ENCODE results near the gene PLA2G12A.
"Not testable (repeated sequence)": the region's sequence is repeated elsewhere in the genome, so short reads cannot be mapped to it uniquely, and the experiment has no call there.

Gene PLA2G12A

DNA sequence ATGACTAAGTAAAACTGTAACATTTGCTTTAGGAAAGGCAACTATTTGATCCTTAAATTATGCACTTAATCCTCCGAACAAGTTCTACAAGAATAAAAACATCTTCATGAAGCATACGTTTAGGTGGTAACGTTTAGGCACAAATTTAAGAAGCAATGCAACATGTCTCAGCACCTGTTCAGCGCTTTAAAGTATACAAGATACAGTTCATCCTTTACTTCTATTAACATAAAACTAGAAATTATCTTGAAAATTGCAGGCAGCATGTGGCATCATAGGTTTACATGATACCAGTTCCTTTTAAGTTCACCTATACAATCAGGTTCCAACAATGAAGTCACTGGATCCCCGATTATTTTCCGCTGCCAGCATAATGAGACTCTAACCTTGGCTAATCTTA is 1.5 kb downstream of the PLA2G12A start:
- DNase-seq, result no peak

DNA sequence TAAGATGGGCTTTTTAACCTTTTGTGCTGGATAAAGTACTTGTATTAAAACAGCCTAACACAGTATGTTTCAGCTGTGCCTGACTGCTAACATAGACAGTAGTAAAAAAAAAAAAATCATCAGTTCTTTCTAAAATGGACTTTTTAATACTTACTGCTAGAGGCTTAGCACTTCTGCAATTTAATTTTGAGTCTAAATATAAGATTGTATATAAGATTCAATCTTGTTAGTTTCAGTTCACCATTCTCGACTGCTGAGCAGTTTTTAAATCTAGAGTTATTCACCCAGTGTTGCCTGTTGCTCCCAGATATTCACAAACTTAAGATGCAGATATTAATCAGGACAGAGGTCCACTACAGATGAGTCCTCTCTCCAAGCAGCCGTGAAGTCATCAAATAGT is 6.8 kb downstream of the PLA2G12A start:
- no peak for DNase-seq

DNA sequence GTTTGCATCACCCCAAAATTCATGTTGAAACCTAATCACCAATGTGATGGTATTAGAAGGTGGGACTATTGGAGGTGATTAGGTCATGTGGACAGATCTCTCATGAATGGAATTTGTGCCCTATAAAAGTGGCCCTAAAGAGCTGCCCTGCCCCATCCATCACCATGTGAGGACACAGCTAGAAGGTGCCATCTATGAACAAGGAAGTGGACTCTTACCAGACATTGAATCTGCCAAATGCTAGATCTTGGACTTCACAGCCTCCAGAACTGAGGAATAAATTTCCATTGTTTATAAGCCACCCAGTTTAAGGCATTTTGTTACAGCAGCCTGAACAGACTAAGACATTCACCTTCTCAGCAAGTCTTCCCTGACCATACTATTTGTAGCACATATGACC is 7.5 kb downstream of the PLA2G12A start:
- no peak for DNase-seq

DNA sequence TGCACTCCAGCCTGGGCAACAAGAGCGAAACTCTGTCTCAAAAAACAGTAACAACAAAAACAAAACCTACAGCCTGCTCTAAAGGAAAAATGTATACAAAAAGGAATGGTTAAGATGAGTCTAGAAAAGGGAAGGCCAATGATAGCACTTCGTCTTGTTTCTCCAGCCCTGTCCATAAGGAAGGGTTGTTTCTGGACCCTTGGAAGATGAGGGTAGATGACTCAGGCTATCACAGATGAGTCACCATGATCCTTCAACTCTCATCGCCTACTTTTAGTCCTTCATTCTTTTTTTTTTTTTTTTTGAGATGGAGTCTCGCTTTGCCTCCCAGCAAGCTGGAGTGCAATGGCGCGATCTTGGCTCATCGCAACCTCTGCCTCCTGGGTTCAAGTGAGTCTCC is 8.8 kb downstream of the PLA2G12A start:
- DNase-seq, result no peak

DNA sequence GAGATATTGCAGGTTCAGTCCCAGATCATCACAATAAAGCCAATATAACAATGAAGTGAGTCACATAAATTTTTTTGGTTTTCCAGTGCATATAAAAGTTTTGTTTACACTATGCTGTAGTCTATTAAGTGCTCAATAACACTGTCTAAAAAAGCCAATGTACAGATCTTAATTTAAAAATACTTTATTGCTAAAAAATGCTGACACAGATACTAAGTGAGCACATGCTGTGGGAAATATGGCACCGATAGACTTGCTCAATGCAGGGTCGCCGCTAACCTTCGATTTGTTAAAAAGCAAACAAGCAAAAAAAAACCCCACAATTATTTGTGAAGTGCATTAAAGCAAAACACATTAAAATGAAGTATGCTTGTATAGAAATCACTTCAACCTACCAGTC is 10.3 kb downstream of the PLA2G12A start:
- no peak for DNase-seq

DNA sequence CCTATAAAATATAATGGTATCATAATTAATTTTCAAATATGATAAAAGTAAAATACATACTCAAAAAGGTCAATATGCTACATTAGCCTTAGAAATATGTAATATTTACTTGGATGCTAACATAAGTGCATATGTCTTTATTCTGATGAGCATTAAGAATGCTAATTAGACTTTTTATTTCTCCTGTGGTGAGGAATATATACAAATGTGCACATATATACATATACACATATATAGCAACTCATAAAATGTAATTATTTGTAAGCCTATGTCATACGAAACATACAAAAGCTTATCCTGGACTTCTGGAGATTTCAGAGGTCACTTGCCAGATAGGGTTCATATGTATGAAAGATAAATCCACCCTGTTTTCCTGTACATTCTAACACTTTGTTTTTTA is 11.1 kb downstream of the PLA2G12A start:
- DNase-seq, result no peak

DNA sequence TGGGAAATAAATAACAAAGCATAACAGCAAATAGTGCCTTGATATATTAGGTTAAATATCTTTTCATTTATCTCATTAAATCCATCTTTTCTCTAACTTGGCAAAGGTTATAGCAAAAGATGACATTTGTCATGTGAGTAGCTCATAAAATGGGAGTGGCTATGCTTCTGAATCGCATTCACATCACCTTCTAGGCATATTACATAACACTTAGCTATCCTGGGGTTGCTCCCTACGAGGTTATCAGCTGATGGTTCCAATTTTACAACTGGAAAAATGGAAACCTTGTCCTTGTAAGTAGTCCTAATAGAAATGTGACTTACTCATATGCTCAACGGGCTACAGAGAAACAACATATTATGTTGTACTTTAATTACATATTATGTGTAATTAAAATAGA is 16.4 kb downstream of the PLA2G12A start:
- no peak for DNase-seq

DNA sequence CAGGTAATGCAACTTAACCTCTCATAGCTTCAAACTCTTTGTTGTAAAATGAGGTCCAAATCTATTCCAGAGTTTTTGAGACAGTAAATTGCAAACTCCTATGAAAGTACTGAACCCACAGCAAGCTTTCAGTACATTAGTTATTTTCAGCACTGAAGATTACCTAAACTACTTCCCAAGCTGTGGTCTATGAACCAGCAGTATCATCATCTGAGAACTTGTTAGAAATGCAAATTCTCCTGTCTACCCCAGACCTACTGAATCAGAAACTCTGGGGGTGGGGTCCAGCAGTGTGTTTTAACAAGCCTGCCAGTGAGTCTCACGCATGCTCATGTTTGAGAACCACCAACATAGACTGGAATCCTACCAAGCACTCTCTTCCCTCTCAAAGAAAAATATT is 20.9 kb downstream of the PLA2G12A start:
- DNase-seq, result no peak

DNA sequence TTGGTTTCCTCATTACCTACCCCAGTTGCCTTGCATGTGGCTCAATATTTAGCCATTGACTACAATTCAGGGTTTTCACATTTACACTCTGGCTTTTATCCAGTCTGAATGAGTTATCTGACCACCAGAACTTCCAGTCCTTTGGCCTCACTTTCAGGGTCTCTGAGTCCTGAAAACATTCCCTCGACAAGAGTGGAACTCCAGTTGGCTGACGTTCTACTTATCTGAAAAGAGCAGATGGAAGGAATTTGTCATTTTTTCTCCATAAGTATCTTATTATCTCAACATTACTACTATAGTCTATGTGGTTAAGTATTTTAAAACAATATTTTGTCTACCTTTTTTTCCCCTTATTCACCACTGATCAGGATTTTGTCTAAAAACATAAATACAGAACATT is 21.4 kb downstream of the PLA2G12A start:
- DNase-seq, result no peak

DNA sequence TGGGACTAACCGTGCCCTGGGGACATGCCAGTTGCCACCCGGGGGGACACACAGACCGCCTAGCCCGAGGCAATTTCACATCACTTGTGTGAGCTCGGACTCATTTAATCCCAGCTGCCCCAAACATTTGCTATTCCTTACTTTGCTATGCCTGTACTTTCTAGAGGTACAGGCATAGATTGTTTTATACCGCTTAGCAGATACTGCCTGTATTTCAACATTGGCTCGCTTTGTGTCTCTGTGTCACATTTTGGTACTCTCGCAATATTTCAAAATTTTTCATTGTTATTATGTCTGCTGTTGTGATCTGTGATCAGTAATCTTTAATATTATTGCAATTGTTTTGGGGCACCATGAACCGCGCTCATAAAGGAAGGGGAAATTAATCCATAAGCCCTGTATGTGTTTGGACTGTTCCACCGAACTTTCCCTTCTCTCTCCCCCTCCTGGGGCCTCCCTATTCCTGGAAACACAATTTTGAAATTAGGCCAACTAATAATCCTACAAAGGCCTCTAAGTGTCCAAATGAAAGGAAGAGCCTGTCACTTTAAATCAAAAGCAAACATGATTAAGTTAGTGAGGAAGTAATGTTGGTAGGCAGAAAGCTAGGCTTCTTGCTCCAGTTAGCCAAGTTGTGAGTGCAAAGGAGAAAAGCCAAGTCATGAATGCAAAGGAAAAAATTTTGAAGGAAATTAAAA is 26.1 kb downstream of the PLA2G12A start:
- DNase-seq, result no peak

DNA sequence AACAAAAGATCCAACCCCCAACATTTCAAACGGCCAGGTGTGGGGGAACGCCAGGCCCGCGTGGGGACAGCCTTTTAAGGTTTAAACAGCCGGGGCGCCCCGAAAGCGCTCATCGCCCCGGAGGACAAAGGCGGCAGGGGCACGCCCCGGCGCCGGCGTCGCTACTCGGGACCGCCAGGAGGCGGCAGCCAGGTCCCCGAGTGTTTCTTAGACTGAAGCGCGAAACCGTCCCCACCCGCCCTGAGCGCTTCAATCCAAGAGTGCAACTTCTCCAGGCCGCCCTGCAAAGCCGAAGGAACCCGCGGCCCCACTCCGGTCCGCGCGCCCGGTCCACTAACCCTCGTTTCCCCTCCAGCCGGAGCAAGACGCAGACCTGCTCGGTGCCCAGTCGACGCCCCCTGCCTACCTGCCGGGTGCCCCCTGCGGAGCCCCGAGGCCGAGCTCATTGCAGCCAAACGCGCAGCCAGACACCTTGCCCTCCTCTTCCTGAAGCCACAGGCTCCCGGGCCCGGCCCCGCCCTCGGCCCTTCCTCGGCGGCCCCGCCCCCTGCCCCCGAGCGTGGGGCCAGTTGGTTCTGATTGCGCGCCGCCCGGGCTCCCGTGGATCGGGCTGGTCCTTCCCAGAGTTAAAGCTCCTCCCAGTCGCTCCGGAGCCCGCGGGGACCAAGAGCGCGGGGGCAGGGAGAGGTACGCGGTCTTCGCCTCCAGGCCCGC is 26.8 kb downstream of the PLA2G12A start, which contains the start of gene CASP6:
CASP6 (minus strand) TSS at position 496 of the 714 bp plus-strand sequence; CDS start at position 446, 50 bp downstream.
- DNase-seq, result peak; percentile 77

DNA sequence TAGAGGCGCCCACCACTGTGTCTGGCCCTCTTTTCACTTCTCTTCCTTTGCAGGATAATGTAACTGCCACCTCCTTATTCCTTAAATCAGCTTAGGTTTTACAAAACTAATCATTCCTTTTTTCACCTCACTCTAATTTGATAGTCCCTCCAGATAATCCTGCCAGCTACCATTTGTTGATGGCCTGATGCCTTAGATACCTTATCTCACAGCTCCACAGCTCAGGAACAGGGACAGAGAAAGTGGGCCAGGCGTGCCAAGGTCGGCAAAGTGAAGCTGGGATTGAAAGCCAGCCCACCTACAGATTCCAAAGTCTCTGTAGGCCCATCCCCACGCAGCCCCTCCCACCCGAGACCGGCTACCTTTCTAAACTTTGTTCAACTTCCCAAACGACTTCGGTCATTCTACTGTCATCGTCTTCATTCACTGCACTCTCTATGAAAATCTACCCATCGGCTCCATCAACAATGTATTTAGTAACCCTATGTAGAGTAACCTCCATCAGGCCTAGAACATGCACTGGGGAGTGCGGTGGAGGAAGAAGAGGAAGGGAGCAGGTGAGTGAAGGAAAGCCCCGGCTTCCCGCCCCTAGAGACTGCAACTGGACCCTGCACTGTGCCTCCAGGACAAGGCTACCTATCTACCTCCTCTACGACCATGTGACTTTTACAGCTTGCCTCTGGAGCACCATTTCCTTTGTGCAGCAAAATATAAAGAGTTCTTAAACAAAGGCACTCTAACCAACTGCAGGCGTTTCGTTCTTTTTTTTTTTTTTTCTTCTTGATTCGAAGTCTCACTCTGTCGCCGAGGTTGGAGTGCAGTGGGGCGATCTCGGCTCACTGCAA is 28.1 kb downstream of the PLA2G12A start:
- DNase-seq, result no peak

DNA sequence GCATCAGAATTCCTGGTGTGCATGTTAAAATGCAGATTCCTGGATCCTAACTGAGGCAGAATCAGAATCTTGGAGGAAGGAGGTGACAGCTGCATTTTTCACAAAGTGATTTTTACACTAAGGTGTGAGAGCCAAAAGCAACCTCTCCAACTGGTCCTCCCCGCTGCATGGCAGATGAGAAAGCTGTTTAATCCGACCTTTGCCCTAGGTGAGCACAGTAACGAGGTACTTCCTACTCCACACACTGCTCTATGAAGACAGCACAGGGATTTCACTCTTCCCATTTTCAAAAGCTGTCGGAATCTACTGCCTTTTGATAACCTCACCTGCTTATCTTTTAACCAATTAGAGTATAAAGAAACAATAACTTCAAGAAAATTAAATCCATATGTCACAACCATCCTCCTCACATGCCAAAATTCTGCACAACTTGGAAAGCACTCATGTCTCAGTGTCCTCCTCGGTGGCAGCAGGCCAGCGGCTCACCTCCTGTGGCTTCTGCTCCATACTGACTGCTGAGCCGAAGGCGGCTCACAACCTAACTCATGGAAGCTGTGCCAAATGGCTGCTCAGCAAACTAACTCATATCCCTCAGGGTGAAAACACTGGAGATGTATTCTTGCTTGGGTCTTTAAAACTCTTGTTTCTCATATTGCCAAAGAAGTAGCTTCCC is 30.2 kb downstream of the PLA2G12A start:
- no peak for DNase-seq

DNA sequence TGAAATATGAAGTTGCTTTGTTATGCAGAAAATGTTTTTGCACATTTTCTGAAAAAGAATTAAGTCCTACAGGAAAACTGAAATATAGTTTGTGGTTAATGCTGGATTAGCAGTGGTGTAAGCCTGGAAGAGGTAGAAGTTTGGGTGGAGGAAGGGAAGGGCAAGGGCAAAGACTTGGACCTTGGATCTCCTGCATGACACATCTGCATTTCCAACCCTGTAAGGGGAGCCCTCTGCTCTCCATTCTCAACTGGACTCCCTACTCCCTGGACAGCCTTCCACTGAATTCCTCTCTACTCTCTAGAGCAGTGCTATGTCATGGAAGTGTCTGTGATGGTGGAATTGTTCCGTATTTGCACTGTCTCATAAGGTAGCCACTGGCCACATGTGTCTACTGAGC is 31.2 kb downstream of the PLA2G12A start:
- DNase-seq, result no peak

DNA sequence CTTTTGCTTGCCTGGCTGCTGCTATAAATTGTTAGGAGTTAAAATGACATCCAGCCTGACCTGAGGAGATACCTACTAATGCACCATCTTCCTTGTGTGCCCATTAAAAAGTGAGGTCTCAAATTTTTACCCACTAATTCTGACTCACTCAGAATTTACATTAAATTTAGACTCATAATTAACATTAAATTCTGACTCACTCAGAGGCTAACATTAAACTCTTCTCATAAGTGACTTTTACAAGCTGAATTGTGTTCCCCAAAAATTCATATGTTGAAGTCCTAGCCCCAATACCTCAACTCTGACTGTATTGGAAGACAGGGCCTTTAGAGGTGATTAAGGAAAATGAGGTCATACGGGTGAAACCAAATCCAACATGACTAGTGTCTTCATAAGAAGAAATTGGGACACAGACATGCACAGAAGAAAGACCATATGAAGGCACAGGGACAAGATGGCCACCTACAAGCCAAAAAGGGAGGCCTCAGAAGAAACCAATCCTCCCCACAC is 38.4 kb downstream of the PLA2G12A start:
- DNase-seq, result no peak

DNA sequence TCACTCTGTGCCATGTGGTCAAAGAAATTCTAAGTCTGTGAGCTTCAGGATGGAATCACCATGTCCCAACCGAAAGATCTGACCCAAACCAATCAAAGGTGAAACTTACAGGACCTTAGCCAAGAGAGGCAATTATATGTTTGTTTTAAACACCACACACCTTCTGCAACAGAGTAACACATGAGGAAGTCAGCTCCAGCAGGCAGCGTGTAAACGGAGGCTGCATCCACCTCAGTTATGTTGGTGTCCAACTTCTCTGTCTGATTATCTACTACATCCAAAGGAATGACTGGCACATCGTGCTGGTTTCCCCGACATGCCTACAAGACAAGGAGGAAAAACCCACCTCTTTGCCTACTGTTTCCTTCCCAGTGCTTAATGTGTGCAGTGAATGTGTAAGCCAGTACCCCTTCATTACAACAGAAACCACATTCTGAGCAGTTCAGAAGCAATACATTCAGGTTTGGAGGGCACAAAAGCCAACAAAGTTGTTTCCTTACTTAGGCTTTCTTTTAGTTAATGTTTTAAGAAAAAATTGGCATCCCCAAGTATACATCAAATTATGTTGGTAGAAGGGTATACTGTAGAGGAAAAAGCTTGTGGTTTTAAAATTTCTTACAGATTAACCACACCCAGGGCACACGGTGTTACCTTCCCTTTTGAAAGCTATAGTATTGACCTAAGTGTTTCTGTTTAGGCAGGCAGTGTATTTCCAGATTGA is 39.0 kb downstream of the PLA2G12A start:
- DNase-seq, result no peak

DNA sequence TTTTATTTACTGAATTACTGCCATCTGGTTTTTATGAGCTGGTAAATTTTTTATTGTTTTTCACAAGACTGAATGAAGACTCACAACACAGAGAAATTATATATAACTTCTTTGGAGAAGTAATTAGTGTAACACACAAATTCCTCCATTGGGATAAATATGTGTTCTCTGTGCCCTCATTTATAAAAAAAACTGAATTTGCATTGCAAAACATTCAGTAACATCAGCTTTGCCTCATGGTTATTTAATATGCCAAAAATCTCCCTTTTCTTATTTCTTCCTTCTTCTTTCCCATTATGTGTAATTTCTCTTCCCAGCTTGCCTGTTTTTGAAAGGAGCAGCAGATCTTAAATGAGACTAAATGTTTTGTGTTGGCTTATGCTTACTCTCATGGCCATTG is 45.1 kb downstream of the PLA2G12A start:
- DNase-seq, result no peak

DNA sequence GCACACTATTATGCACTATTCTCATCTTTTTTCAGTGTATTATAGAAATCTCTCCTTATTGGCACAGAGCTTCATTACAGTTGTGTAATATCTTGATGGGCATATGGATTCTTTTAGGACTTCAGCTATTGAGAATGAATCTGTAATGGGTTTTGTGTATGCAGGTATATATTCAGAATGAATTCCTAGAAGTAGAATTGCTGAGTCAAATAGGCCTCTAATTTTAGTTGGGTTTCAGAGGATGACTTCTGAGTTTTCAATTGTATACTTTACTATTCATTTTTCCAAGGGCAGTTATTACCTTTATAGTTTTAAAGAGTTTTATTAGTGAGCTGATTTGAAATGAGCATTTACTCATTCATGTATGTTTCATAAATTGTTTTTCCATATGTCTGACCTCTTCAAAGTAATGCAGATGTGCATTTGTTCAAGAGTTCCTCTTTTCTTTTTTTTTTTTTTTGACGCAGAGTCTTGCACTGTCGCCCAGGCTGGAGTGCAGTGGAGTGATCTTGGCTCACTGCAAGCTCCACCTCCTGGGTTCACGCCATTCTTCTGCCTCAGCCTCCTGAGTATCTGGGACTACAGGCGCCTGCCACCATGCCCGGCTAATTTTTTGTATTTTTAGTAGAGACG is 46.1 kb downstream of the PLA2G12A start:
- DNase-seq, result no peak

DNA sequence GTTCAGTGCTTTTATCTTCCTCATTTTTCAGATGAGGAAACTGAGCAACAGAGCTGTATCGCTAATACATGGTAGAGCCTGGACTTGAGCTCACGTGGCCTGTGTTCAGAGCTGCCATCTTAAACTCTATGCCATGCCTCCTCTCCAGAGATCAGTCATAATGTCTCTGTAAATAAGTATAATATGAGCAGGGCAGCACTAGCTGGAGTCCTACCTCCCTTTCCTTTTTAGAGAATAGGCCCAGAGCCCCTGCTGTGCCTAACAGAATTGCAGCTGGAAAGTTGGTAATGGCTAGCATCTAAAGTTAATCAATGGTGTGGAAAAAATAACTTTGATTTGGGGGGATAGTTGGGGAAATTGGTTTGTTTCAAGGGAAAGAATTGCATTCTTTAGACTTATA is 47.0 kb downstream of the PLA2G12A start:
- DNase-seq, result no peak

DNA sequence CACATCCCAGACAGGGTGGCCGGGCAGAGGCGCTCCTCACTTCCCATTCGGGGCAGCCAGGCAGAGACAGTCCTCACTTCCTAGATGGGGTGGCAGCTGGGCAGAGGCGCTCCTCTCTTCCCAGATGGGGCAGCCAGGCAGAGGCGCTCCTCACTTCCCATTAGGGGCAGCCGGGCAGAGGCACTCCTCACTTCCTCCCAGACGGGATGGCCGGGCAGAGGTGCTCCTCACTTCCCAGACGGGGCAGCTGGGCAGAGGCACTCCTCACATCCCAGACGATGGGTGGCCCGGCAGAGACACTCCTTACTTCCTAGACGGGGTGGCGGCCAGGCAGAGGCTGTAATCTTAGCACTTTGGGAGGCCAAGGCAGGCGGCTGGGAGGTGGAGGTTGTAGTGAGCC is 50.9 kb downstream of the PLA2G12A start:
- not testable (repeated sequence) for DNase-seq

DNA sequence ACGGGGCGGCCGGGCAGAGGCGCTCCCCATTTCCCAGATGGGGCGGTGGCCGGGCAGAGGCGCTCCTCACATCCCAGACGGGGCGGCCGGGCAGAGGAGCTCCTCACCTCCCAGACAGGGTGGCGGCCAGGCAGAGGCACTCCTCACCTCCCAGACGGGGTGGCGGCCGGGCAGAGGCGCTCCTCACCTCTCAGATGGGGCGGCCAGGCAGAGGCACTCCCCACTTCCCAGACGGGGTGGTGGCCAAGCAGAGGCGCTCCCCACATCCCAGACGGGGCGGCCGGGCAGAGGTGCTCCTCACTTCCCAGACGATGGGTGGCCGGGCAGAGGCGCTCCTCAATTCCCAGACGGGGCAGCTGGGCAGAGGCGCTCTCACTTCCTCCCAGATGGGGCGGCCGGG is 51.4 kb downstream of the PLA2G12A start:
- DNase-seq, result not testable (repeated sequence)

DNA sequence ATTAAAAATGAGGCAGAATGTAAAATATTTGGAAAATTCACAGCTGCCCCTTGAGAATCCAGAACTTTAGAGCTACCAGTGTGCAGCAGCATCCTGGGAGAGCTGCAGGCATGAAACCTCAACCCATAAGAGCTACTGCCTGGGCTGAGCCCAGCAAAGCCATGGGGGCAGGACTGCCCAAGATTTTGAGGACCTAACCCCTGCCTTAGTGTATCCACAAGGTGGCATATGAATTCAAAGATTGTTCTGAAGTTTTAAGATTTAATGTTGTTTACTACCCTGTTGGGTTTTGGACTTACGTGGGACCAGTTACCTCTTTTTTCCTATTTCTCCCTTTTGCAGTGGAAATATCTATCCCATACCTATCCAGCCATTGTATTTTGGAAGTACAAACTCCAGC is 53.0 kb downstream of the PLA2G12A start:
- DNase-seq, result no peak

Data from COR-L47 (cell line).